Measurements from ENCODE around the gene OTOS. TPM values are rescaled to one million over a fixed set of nuclear protein-coding genes. Genes with fewer than 3 reads are reported as not detected.

Gene OTOS
- total and polyA plus RNA-seq, 4 donors, result not detected

GRCh38 chr2:240164586-240164985 is 24.1 kb upstream of the OTOS start:
- Histone ChIP-seq H3K36me3 (ENCODE audit: control insufficient read depth in 1 of 2, insufficient read depth in 2 of 2, low read length in 1 of 2) (no peaks in the 10 kb centered on the region), H3K4me3 (ENCODE audit: low read length in 2 of 2) (no peak overlapping the region), H3K4me1 (ENCODE audit: control insufficient read depth in 1 of 2, insufficient read depth in 2 of 2, low read length in 2 of 2) (no peaks in the 10 kb centered on the region), H3K9me3 (ENCODE audit: control insufficient read depth, low read length) (no peaks in the 10 kb centered on the region), H3K27me3 (ENCODE audit: control insufficient read depth in 1 of 2, insufficient read depth in 2 of 2, low read length in 1 of 2) (no peaks in the 10 kb centered on the region), H3K27ac (ENCODE audit: low read depth in 1 of 2, low read length in 2 of 2) (no peak overlapping the region)
- 50 to 52% methylated on average over 5 of the region's 5 CpGs for WGBS, 2 donors
- intact Hi-C loops (cut with DNase I), result no loop called here
- DNase-seq (peak; percentile 14 to 16), ATAC-seq (ENCODE audit: low FRiP score) (no peak)

- DNase-seq, result peak in 1 of 2 donors; percentile 15
- Histone ChIP-seq H3K9me3 (ENCODE audit: control insufficient read depth, low read length) (no peaks in the 10 kb centered on the region), H3K4me3 (ENCODE audit: low read length in 2 of 2) (no peak overlapping the region), H3K36me3 (ENCODE audit: control insufficient read depth in 1 of 2, insufficient read depth in 2 of 2, low read length in 1 of 2) (no peaks in the 10 kb centered on the region), H3K27me3 (ENCODE audit: control insufficient read depth in 1 of 2, insufficient read depth in 2 of 2, low read length in 1 of 2) (no peaks in the 10 kb centered on the region), H3K27ac (ENCODE audit: low read depth in 1 of 2, low read length in 2 of 2) (no peak overlapping the region), H3K4me1 (ENCODE audit: control insufficient read depth in 1 of 2, insufficient read depth in 2 of 2, low read length in 2 of 2) (no peaks in the 10 kb centered on the region)
- intact Hi-C loops (cut with DNase I), result no loop called here
- no peak for ATAC-seq (ENCODE audit: low FRiP score)
- 86 to 88% methylated on average over 4 of the region's 4 CpGs for WGBS, 2 donors
Measured at GRCh38 chr2:240163844-240164574, 23.6 kb upstream of the OTOS start.

GRCh38 chr2:240162939-240163714 is 22.7 kb upstream of the OTOS start:
- ATAC-seq (ENCODE audit: low FRiP score), result no peak
- Histone ChIP-seq H3K4me1 (ENCODE audit: control insufficient read depth in 1 of 2, insufficient read depth in 2 of 2, low read length in 2 of 2) (no peaks in the 10 kb centered on the region), H3K9me3 (ENCODE audit: control insufficient read depth, low read length) (no peaks in the 10 kb centered on the region), H3K27ac (ENCODE audit: low read depth in 1 of 2, low read length in 2 of 2) (no peak overlapping the region), H3K36me3 (ENCODE audit: control insufficient read depth in 1 of 2, insufficient read depth in 2 of 2, low read length in 1 of 2) (no peaks in the 10 kb centered on the region), H3K27me3 (ENCODE audit: control insufficient read depth in 1 of 2, insufficient read depth in 2 of 2, low read length in 1 of 2) (no peaks in the 10 kb centered on the region), H3K4me3 (ENCODE audit: low read length in 2 of 2) (no peak overlapping the region)
- 55 to 63% methylated on average over 16 of the region's 16 CpGs for WGBS, 2 donors
- intact Hi-C loops (cut with DNase I), result no loop called here
- DNase-seq, result peak; percentile 17 to 54

DNA sequence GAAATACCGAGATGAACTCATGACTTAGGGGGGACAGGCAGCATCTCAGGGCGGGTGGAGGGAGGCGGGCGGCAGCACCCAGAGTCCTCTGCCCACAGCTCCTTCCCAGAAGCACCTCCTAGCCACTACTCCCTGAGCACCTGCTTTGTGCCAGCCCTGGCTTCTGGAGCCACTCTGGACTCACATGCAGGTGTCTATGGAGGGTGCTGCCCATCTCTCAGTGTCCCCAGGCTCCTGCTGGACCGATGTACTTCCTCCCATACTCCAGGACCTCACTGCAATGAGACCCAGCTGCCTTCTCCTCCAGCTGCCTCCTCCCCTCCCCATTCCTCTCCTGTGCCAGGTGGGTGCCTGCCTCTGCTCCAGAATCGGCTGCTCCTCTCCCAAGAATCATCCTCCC is 22.1 kb upstream of the OTOS start:
- Histone ChIP-seq H3K27me3 (ENCODE audit: control insufficient read depth in 1 of 2, insufficient read depth in 2 of 2, low read length in 1 of 2) (no peaks in the 10 kb centered on the region), H3K36me3 (ENCODE audit: control insufficient read depth in 1 of 2, insufficient read depth in 2 of 2, low read length in 1 of 2) (no peaks in the 10 kb centered on the region), H3K4me1 (ENCODE audit: control insufficient read depth in 1 of 2, insufficient read depth in 2 of 2, low read length in 2 of 2) (no peaks in the 10 kb centered on the region), H3K4me3 (ENCODE audit: low read length in 2 of 2) (no peak overlapping the region), H3K27ac (ENCODE audit: low read depth in 1 of 2, low read length in 2 of 2) (no peak overlapping the region), H3K9me3 (ENCODE audit: control insufficient read depth, low read length) (no peaks in the 10 kb centered on the region)
- DNase-seq (peak; percentile 19 to 40), ATAC-seq (ENCODE audit: low FRiP score) (no peak)
- intact Hi-C loops (cut with DNase I), result no loop called here
- WGBS, 2 donors, result 74 to 80% methylated on average over 6 of the region's 6 CpGs

GRCh38 chr2:240162032-240162431 is 21.6 kb upstream of the OTOS start:
- Histone ChIP-seq H3K27ac (ENCODE audit: low read depth in 1 of 2, low read length in 2 of 2) (no peak overlapping the region), H3K27me3 (ENCODE audit: control insufficient read depth in 1 of 2, insufficient read depth in 2 of 2, low read length in 1 of 2) (no peaks in the 10 kb centered on the region), H3K4me1 (ENCODE audit: control insufficient read depth in 1 of 2, insufficient read depth in 2 of 2, low read length in 2 of 2) (no peaks in the 10 kb centered on the region), H3K4me3 (ENCODE audit: low read length in 2 of 2) (no peak overlapping the region), H3K36me3 (ENCODE audit: control insufficient read depth in 1 of 2, insufficient read depth in 2 of 2, low read length in 1 of 2) (no peaks in the 10 kb centered on the region), H3K9me3 (ENCODE audit: control insufficient read depth, low read length) (no peaks in the 10 kb centered on the region)
- intact Hi-C loops (cut with DNase I), result no loop called here
- 70 to 71% methylated on average over 5 of the region's 5 CpGs for WGBS, 2 donors
- DNase-seq, result peak; percentile 15 to 55
- ATAC-seq (ENCODE audit: low FRiP score), result no peak

- Histone ChIP-seq H3K27me3 (ENCODE audit: control insufficient read depth in 1 of 2, insufficient read depth in 2 of 2, low read length in 1 of 2) (no peaks in the 10 kb centered on the region), H3K4me3 (ENCODE audit: low read length in 2 of 2) (no peak overlapping the region), H3K27ac (ENCODE audit: low read depth in 1 of 2, low read length in 2 of 2) (no peak overlapping the region), H3K4me1 (ENCODE audit: control insufficient read depth in 1 of 2, insufficient read depth in 2 of 2, low read length in 2 of 2) (no peaks in the 10 kb centered on the region), H3K36me3 (ENCODE audit: control insufficient read depth in 1 of 2, insufficient read depth in 2 of 2, low read length in 1 of 2) (no peaks in the 10 kb centered on the region), H3K9me3 (ENCODE audit: control insufficient read depth, low read length) (no peaks in the 10 kb centered on the region)
- 85 to 86% methylated on average over 21 of the region's 21 CpGs for WGBS, 2 donors
- ATAC-seq (ENCODE audit: low FRiP score), result no peak
- peak; percentile 30 to 31 for DNase-seq
- intact Hi-C loops (cut with DNase I), result no loop called here
Measured at GRCh38 chr2:240161087-240161750, 20.8 kb upstream of the OTOS start.

DNA sequence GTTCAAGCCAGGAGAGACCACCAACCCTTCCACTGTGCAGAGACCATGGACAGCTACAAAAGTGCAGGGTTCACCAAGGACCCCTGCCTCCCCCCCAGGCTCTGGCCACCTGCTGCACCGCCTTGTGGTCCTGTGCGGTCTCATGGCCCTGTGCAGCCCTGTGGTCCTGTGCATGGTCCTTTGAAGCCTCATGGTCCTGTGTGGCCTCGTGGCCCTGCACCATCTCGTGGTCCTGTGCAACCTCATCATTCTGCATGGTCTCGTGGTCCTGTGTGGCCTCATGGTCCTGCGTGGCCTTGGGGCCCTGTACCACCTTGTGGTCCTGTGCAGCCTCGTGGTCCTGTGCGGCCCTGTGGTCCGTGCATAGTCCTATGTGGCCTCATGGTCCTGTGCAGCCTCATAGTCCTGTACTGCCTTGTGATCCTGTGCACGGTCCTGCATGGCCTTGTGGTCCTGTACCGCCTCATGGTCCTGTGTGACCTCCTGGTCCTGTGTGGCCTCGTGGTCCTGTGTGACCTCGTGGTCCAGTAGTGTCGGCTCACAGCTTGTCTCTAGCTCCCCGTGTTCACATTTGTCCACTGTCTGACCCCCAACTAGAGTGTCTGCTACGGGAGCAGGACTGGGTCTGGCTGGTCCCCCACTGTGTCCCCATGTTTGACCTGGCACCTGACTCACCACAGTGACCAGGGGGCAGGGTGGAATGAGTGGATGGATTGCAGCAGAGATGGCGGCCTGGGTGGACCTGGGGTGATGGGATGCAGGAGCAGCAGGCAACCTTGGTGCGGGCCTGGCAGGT is 20.0 kb upstream of the OTOS start:
- no peaks in the 10 kb centered on the region for H3K27me3 ChIP-seq (ENCODE audit: control insufficient read depth in 1 of 2, insufficient read depth in 2 of 2, low read length in 1 of 2)
- no peaks in the 10 kb centered on the region for H3K4me1 ChIP-seq (ENCODE audit: control insufficient read depth in 1 of 2, insufficient read depth in 2 of 2, low read length in 2 of 2)
- no peak overlapping the region for H3K27ac ChIP-seq (ENCODE audit: low read depth in 1 of 2, low read length in 2 of 2)
- no peaks in the 10 kb centered on the region for H3K9me3 ChIP-seq (ENCODE audit: control insufficient read depth, low read length)
- H3K36me3 ChIP-seq (ENCODE audit: control insufficient read depth in 1 of 2, insufficient read depth in 2 of 2, low read length in 1 of 2), result no peaks in the 10 kb centered on the region
- no peak for ATAC-seq (ENCODE audit: low FRiP score)
- H3K4me3 ChIP-seq (ENCODE audit: low read length in 2 of 2), result no peak overlapping the region
- DNase-seq, result peak; percentile 26 to 67
- WGBS, 2 donors, result 90% methylated on average over 18 of the region's 18 CpGs
- intact Hi-C loops (cut with DNase I), result no loop called here

- no peak overlapping the region for H3K4me3 ChIP-seq (ENCODE audit: low read length in 2 of 2)
- no peaks in the 10 kb centered on the region for H3K36me3 ChIP-seq (ENCODE audit: control insufficient read depth in 1 of 2, insufficient read depth in 2 of 2, low read length in 1 of 2)
- no peaks in the 10 kb centered on the region for H3K4me1 ChIP-seq (ENCODE audit: control insufficient read depth in 1 of 2, insufficient read depth in 2 of 2, low read length in 2 of 2)
- no peak overlapping the region for H3K27ac ChIP-seq (ENCODE audit: low read depth in 1 of 2, low read length in 2 of 2)
- DNase-seq (peak; percentile 16 to 46), ATAC-seq (ENCODE audit: low FRiP score) (no peak)
- H3K27me3 ChIP-seq (ENCODE audit: control insufficient read depth in 1 of 2, insufficient read depth in 2 of 2, low read length in 1 of 2), result no peaks in the 10 kb centered on the region
- no peaks in the 10 kb centered on the region for H3K9me3 ChIP-seq (ENCODE audit: control insufficient read depth, low read length)
- intact Hi-C loops (cut with DNase I), result no loop called here
- WGBS, 2 donors, result 77 to 84% methylated on average over 21 of the region's 21 CpGs
Measured at GRCh38 chr2:240159251-240159839, 18.9 kb upstream of the OTOS start.

Measured in aorta (tissue), 5 donors.